CD1c-positive myeloid dendritic cell (primary cell): ENCODE data around the gene S100PBP.

Experiments used
- DNase-seq: peaks from one replicate; pipeline ENCODE4 v3.0.0-alpha.2; 2016; ENCODE audit errors: extremely low spot score

S100PBP gene

GRCh38 chr1:32869923-32870614 is 52.6 kb downstream of the S100PBP start:
- DNase-seq, result no peak

- DNase-seq, result no peak
Observed at GRCh38 chr1:32870615-32871363, 53.3 kb downstream of the S100PBP start, which contains the start of gene FNDC5. TSS of gene FNDC5 (minus strand) at chr1:32870912.

- DNase-seq, result no peak
Observed at GRCh38 chr1:32871364-32872191, 54.1 kb downstream of the S100PBP start.

- no peak for DNase-seq
Observed at GRCh38 chr1:32872192-32872460, 54.7 kb downstream of the S100PBP start.

GRCh38 chr1:32873484-32873883 is 56.0 kb downstream of the S100PBP start:
- no peak for DNase-seq

- DNase-seq, result no peak
Observed at GRCh38 chr1:32874860-32875752, 57.7 kb downstream of the S100PBP start.

- DNase-seq, result peak; percentile 77
Observed at GRCh38 chr1:32876341-32877210, 59.1 kb downstream of the S100PBP start.

GRCh38 chr1:32877211-32878110 is 60.0 kb downstream of the S100PBP start:
- DNase-seq, result no peak

- DNase-seq, result no peak
Observed at GRCh38 chr1:32878183-32878582, 60.7 kb downstream of the S100PBP start.

- DNase-seq, result no peak
Observed at GRCh38 chr1:32878637-32879041, 61.2 kb downstream of the S100PBP start.

- no peak for DNase-seq
Observed at GRCh38 chr1:32881291-32881690, 63.8 kb downstream of the S100PBP start.

- no peak for DNase-seq
Observed at GRCh38 chr1:32881871-32882850, 64.7 kb downstream of the S100PBP start.

- no peak for DNase-seq
Observed at GRCh38 chr1:32883338-32884031, 66.0 kb downstream of the S100PBP start.

GRCh38 chr1:32884032-32884372 is 66.5 kb downstream of the S100PBP start:
- DNase-seq, result no peak

GRCh38 chr1:32884726-32885125 is 67.3 kb downstream of the S100PBP start:
- no peak for DNase-seq

- DNase-seq, result no peak
Observed at GRCh38 chr1:32885676-32886003, 68.2 kb downstream of the S100PBP start.

GRCh38 chr1:32886004-32886827 is 68.8 kb downstream of the S100PBP start, which contains the start of gene HPCA:
TSS of gene HPCA (plus strand) at chr1:32886491. CDS start at chr1:32888899, 2,408 bp downstream.
- DNase-seq, result peak; percentile 75
